HepG2 (cell line): ENCODE data around the gene WDR47. TPM values are rescaled to one million over a fixed set of nuclear protein-coding genes. Genes with fewer than 3 reads are reported as not detected.
A peak's percentile ranks its signal among the peaks of the same experiment; 100 is the strongest.

ENCODE experiments used
- FOXA1 ChIP-seq, 2 experiments: fragments of 450-650 bp in 1 of 2; sonication (generic) in 1 of 2; formaldehyde crosslinking in 1 of 2; IDR thresholded peaks; 2 replicates each; pipeline versions ENCODE4 v1.4.0 to v1.6.1; 2016 to 2020; ENCODE audit warnings: missing genetic modification reagents in 1 of 2
- MIXL1 ChIP-seq: IDR thresholded peaks from 2 replicates; pipeline ENCODE4 v1.6.1; 2016
- NCOA2 ChIP-seq: sonication (generic); formaldehyde crosslinking; IDR thresholded peaks from 2 replicates; pipeline ENCODE4 v1.8.0; 2022; ENCODE audit warnings: inconsistent platforms
- PHF20 ChIP-seq: sonication (generic); formaldehyde crosslinking; IDR thresholded peaks from 2 replicates; pipeline ENCODE4 v1.5.0; 2020; ENCODE audit warnings: mild to moderate bottlenecking, missing genetic modification reagents
- RARG ChIP-seq: sonication (generic); formaldehyde crosslinking; IDR thresholded peaks from 2 replicates; pipeline ENCODE4 v1.4.0; 2020; ENCODE audit warnings: low read depth, mild to moderate bottlenecking, missing genetic modification reagents
- SIX4 ChIP-seq: sonication (generic); formaldehyde crosslinking; IDR thresholded peaks from 2 replicates; pipeline ENCODE4 v1.4.0; 2020; ENCODE audit warnings: missing genetic modification reagents
- STAG1 ChIP-seq: sonication (generic); formaldehyde crosslinking; IDR thresholded peaks from 2 replicates; pipeline ENCODE4 v1.4.0; 2020; ENCODE audit warnings: missing genetic modification reagents
- ZFP41 ChIP-seq: sonication (generic); formaldehyde crosslinking; IDR thresholded peaks from 2 replicates; pipeline ENCODE4 v1.4.0; 2020; ENCODE audit warnings: mild to moderate bottlenecking, missing genetic modification reagents, borderline replicate concordance
- ZNF230 ChIP-seq: sonication (generic); formaldehyde crosslinking; IDR thresholded peaks from 2 replicates; pipeline ENCODE4 v1.4.0; 2020; ENCODE audit warnings: mild to moderate bottlenecking, missing genetic modification reagents
- ZNF275 ChIP-seq: sonication (generic); formaldehyde crosslinking; IDR thresholded peaks from 2 replicates; pipeline ENCODE4 v1.8.0; 2022; ENCODE audit warnings: missing genetic modification reagents, mild to moderate bottlenecking, inconsistent platforms, borderline replicate concordance
- ZNF383 ChIP-seq: sonication (generic); formaldehyde crosslinking; IDR thresholded peaks from 2 replicates; pipeline ENCODE4 v1.4.0; 2020; ENCODE audit warnings: missing genetic modification reagents, mild to moderate bottlenecking, borderline replicate concordance
- ZNF431 ChIP-seq: sonication (generic); formaldehyde crosslinking; IDR thresholded peaks from 2 replicates; pipeline ENCODE4 v1.9.0; 2022; ENCODE audit warnings: missing genetic modification reagents, low read depth, mild to moderate bottlenecking, borderline replicate concordance
- ZNF441 ChIP-seq: sonication (generic); formaldehyde crosslinking; IDR thresholded peaks from 2 replicates; pipeline ENCODE4 v1.7.0; 2021; ENCODE audit warnings: missing genetic modification reagents, borderline replicate concordance
- ZNF501 ChIP-seq: sonication (generic); formaldehyde crosslinking; IDR thresholded peaks from 2 replicates; pipeline ENCODE4 v1.5.1; 2020; ENCODE audit warnings: mild to moderate bottlenecking, moderate library complexity, missing genetic modification reagents
- ZNF512B ChIP-seq: sonication (generic); formaldehyde crosslinking; IDR thresholded peaks from 2 replicates; pipeline ENCODE4 v1.5.1; 2020; ENCODE audit warnings: missing genetic modification reagents, mild to moderate bottlenecking, borderline replicate concordance
- ZNF614 ChIP-seq: IDR thresholded peaks from 2 replicates; pipeline ENCODE4 v1.6.1; 2018; ENCODE audit warnings: missing biosample characterization, missing genetic modification reagents, inconsistent platforms, borderline replicate concordance
- polyA plus RNA-seq, 8 experiments: library from polyadenylated mRNA; depleted of rRNA in 3 of 8; stranded (reverse) in 7 of 8; unstranded in 1 of 8; fragments of >200 nt; fragmentation: Illumina TruSeq in 4 of 8; extraction: Trizol in 4 of 8; gene quantifications; 2 replicates each; pipeline versions ENCODE4 v1.2.1 to v1.2.3, GENCODE V29; 2011 to 2016; ENCODE audit warnings: low read depth in 4 of 8, missing spikeins in 1 of 8, mixed read lengths in 1 of 8; ENCODE audit not compliant: insufficient read depth in 1 of 8
- total RNA-seq, 5 experiments: library from RNA; depleted of rRNA; stranded (reverse); fragments of >200 nt; fragmentation: Illumina TruSeq; extraction: Trizol; gene quantifications; 2 replicates each; pipeline ENCODE4 v1.2.3, GENCODE V29; 2016; ENCODE audit warnings: low read depth in 1 of 5
- TF ChIP-seq, protein P1 (sequence below): sonication (generic); formaldehyde crosslinking; IDR thresholded peaks from 2 replicates; pipeline ENCODE4 v1.8.0; 2022; ENCODE audit warnings: missing genetic modification reagents, mild to moderate bottlenecking, moderate library complexity, borderline replicate concordance
- TF ChIP-seq, protein P2 (sequence below): sonication (generic); formaldehyde crosslinking; IDR thresholded peaks from 2 replicates; pipeline ENCODE4 v1.5.1; 2020; ENCODE audit warnings: missing genetic modification reagents, mild to moderate bottlenecking, borderline replicate concordance
- TF ChIP-seq, protein P3 (sequence below): sonication (generic); formaldehyde crosslinking; IDR thresholded peaks from 2 replicates; pipeline ENCODE4 v1.5.1; 2020; ENCODE audit warnings: mild to moderate bottlenecking, moderate library complexity, missing genetic modification reagents

Gene WDR47
- total and polyA plus RNA-seq, 2 of the 13 experiments (the other 11 are each of a cell fraction or from before 2014, with no cell fraction given): 4.3 to 5.9 TPM

GRCh38 chr1:108963052-108963686 is 78.7 kb downstream of the WDR47 start, which contains the start of gene CLCC1 (continued):
- no peak for TF ChIP-seq ZFP41 (CRISPR knock-in tag)
- TF ChIP-seq STAG1 (CRISPR knock-in tag): no peak
- no peak for TF ChIP-seq FOXA1 (IDR thresholded peaks at IDR 0.05)
- no peak for TF ChIP-seq FOXA1 (CRISPR knock-in tag; IDR thresholded peaks at IDR 0.05)
- peak; percentile 85 for TF ChIP-seq ZNF441
- TF ChIP-seq, protein P1, sequence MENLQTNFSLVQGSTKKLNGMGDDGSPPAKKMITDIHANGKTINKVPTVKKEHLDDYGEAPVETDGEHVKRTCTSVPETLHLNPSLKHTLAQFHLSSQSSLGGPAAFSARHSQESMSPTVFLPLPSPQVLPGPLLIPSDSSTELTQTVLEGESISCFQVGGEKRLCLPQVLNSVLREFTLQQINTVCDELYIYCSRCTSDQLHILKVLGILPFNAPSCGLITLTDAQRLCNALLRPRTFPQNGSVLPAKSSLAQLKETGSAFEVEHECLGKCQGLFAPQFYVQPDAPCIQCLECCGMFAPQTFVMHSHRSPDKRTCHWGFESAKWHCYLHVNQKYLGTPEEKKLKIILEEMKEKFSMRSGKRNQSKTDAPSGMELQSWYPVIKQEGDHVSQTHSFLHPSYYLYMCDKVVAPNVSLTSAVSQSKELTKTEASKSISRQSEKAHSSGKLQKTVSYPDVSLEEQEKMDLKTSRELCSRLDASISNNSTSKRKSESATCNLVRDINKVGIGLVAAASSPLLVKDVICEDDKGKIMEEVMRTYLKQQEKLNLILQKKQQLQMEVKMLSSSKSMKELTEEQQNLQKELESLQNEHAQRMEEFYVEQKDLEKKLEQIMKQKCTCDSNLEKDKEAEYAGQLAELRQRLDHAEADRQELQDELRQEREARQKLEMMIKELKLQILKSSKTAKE: 0 out of 2 replicates have a peak, but pooled peaks have one; percentile 23
- TF ChIP-seq RARG (CRISPR knock-in tag): peak; percentile 66; the same call in 1 of the 2 replicates
- TF ChIP-seq ZNF431: peak; percentile 77; the same call in 1 of the 2 replicates
- peak; percentile 69 for TF ChIP-seq PHF20 (CRISPR knock-in tag)
- no peak for TF ChIP-seq MIXL1 (CRISPR knock-in tag)
- no peak; the same call in 1 of the 2 replicates for TF ChIP-seq ZNF230
- 0 out of 2 replicates have a peak, but pooled peaks have one; percentile 5 for TF ChIP-seq ZNF275 (CRISPR knock-in tag)
- no peak; the same call in 1 of the 2 replicates for TF ChIP-seq ZNF501
- no peak for TF ChIP-seq SIX4 (CRISPR knock-in tag)
- TF ChIP-seq, protein P2, sequence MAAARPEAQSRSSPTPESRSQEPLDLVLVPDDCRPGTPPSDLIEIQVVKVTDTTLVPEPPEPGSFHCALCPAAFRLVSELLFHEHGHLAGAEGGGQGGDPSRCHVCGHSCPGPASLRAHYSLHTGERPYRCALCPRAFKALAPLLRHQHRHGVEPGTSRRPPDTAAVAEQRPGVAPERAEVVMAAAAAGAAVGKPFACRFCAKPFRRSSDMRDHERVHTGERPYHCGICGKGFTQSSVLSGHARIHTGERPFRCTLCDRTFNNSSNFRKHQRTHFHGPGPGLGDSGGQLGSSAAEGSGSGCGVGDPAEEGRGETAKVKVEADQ (CRISPR knock-in tag): no peak; the same call in 1 of the 2 replicates
- no peak for TF ChIP-seq ZNF614 (CRISPR knock-in tag)
- TF ChIP-seq ZNF512B (CRISPR knock-in tag): no peak
- TF ChIP-seq ZNF383 (CRISPR knock-in tag): no peak
- TF ChIP-seq, protein P3, sequence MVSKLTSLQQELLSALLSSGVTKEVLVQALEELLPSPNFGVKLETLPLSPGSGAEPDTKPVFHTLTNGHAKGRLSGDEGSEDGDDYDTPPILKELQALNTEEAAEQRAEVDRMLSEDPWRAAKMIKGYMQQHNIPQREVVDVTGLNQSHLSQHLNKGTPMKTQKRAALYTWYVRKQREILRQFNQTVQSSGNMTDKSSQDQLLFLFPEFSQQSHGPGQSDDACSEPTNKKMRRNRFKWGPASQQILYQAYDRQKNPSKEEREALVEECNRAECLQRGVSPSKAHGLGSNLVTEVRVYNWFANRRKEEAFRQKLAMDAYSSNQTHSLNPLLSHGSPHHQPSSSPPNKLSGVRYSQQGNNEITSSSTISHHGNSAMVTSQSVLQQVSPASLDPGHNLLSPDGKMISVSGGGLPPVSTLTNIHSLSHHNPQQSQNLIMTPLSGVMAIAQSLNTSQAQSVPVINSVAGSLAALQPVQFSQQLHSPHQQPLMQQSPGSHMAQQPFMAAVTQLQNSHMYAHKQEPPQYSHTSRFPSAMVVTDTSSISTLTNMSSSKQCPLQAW (CRISPR knock-in tag): no peak
- no peak; the same call in 1 of the 2 replicates for TF ChIP-seq NCOA2 (CRISPR knock-in tag)
